ENCODE data around the gene PPARA.

GRCh38 chr22:46128606-46129005, 21.7 kb upstream of the PPARA start:
- TF ChIP-seq CTCF (IDR thresholded peaks at IDR 0.05; ENCODE audit: insufficient read depth, low read length) (no peak), POLR2AphosphoS5 (IDR thresholded peaks at IDR 0.05; ENCODE audit: low read depth) (no peak)
